Measurements from ENCODE around the gene FAM149B1. TPM values are rescaled to one million over a fixed set of nuclear protein-coding genes. Genes with fewer than 3 reads are reported as not detected.

The FAM149B1 gene
- total and polyA plus RNA-seq, 2 of the 13 experiments (the other 11 are each of a cell fraction or from before 2014, with no cell fraction given) = 9.3 to 16.8 TPM

DNA sequence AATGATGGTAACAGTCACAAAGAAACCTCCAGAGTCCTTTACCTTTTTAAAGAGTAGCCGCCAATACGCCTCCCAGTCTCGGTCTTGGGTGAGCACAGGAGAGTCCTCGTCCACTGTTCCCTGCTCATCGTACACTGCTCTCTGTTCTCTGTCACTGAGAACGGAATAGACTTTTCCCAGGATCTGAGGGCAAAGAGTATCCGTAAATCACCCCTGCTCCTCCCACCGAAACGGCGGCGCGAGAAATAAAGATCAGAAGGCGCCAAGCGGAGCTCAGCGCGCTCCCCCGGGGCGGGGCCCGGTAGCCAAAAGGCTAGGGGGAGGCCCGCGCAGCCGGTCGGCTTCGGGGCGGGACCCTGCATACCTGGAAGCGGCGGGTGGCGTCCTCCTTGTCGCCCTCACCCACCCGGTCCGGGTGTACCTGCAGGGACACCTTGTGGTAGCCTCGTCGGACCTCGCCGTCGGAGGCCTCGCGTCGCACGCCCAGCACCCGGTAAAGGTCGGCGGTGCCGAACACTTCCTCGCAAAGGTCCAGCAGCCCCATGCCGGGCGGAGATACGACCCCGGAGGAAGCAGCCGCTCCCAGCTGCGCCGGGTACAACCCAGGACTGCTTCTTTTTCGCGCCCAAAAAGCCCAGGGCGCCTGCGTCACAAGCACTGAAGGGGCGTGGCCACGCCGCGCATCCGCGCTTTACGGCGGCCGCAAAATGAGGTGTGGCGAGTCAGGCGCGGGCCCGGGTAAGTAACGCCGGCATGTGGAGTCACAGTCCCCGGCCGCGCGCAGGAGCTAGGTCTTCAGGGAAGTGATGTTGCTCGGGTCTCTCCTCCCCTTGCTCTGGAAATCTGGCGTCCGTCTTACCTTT lies 79.0 kb downstream of the FAM149B1 start, which contains the start of gene DNAJC9 (continued):
- TF ChIP-seq, protein P1, sequence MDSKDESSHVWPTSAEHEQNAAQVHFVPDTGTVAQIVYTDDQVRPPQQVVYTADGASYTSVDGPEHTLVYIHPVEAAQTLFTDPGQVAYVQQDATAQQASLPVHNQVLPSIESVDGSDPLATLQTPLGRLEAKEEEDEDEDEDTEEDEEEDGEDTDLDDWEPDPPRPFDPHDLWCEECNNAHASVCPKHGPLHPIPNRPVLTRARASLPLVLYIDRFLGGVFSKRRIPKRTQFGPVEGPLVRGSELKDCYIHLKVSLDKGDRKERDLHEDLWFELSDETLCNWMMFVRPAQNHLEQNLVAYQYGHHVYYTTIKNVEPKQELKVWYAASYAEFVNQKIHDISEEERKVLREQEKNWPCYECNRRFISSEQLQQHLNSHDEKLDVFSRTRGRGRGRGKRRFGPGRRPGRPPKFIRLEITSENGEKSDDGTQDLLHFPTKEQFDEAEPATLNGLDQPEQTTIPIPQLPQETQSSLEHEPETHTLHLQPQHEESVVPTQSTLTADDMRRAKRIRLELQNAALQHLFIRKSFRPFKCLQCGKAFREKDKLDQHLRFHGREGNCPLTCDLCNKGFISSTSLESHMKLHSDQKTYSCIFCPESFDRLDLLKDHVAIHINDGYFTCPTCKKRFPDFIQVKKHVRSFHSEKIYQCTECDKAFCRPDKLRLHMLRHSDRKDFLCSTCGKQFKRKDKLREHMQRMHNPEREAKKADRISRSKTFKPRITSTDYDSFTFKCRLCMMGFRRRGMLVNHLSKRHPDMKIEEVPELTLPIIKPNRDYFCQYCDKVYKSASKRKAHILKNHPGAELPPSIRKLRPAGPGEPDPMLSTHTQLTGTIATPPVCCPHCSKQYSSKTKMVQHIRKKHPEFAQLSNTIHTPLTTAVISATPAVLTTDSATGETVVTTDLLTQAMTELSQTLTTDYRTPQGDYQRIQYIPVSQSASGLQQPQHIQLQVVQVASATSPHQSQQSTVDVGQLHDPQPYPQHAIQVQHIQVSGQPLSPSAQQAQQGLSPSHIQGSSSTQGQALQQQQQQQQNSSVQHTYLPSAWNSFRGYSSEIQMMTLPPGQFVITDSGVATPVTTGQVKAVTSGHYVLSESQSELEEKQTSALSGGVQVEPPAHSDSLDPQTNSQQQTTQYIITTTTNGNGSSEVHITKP (CRISPR knock-in tag; IDR thresholded peaks at IDR 0.05; ENCODE audit: low read depth) = no peak
- TF ChIP-seq PAWR (CRISPR knock-in tag; IDR thresholded peaks at IDR 0.05; ENCODE audit: borderline replicate concordance) (no peak), TAF1 (CRISPR knock-in tag; IDR thresholded peaks at IDR 0.05) (peak; percentile 92), HDAC2 (CRISPR knock-in tag; IDR thresholded peaks at IDR 0.05) (peak; percentile 64), YEATS2 (CRISPR knock-in tag; IDR thresholded peaks at IDR 0.05; ENCODE audit: borderline replicate concordance) (peak; percentile 94), SMAD9 (CRISPR knock-in tag; IDR thresholded peaks at IDR 0.05) (no peak), ZNF607 (CRISPR knock-in tag; IDR thresholded peaks at IDR 0.05; ENCODE audit: borderline replicate concordance) (peak; percentile 48; the same call in 1 of the 2 replicates), ZNF430 (CRISPR knock-in tag; IDR thresholded peaks at IDR 0.05) (peak; percentile 92), HNRNPUL1 (IDR thresholded peaks at IDR 0.05; ENCODE audit: low read depth, low read length) (peak; percentile 84), SMARCE1 (IDR thresholded peaks at IDR 0.05; ENCODE audit: borderline replicate concordance) (no peak), ZFP36L1 (CRISPR knock-in tag; IDR thresholded peaks at IDR 0.05) (peak; percentile 95), PHB2 (IDR thresholded peaks at IDR 0.05; ENCODE audit: partially characterized antibody) (no peak)
- TF ChIP-seq, protein P2, sequence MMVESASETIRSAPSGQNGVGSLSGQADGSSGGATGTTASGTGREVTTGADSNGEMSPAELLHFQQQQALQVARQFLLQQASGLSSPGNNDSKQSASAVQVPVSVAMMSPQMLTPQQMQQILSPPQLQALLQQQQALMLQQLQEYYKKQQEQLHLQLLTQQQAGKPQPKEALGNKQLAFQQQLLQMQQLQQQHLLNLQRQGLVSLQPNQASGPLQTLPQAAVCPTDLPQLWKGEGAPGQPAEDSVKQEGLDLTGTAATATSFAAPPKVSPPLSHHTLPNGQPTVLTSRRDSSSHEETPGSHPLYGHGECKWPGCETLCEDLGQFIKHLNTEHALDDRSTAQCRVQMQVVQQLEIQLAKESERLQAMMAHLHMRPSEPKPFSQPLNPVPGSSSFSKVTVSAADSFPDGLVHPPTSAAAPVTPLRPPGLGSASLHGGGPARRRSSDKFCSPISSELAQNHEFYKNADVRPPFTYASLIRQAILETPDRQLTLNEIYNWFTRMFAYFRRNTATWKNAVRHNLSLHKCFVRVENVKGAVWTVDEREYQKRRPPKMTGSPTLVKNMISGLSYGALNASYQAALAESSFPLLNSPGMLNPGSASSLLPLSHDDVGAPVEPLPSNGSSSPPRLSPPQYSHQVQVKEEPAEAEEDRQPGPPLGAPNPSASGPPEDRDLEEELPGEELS (CRISPR knock-in tag; IDR thresholded peaks at IDR 0.05) = peak; percentile 26; the same call in 1 of the 2 replicates
- TF ChIP-seq, protein P3, sequence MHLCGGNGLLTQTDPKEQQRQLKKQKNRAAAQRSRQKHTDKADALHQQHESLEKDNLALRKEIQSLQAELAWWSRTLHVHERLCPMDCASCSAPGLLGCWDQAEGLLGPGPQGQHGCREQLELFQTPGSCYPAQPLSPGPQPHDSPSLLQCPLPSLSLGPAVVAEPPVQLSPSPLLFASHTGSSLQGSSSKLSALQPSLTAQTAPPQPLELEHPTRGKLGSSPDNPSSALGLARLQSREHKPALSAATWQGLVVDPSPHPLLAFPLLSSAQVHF (CRISPR knock-in tag; IDR thresholded peaks at IDR 0.05) = peak; percentile 67; the same call in 1 of the 2 replicates
- TF ChIP-seq, protein P4, sequence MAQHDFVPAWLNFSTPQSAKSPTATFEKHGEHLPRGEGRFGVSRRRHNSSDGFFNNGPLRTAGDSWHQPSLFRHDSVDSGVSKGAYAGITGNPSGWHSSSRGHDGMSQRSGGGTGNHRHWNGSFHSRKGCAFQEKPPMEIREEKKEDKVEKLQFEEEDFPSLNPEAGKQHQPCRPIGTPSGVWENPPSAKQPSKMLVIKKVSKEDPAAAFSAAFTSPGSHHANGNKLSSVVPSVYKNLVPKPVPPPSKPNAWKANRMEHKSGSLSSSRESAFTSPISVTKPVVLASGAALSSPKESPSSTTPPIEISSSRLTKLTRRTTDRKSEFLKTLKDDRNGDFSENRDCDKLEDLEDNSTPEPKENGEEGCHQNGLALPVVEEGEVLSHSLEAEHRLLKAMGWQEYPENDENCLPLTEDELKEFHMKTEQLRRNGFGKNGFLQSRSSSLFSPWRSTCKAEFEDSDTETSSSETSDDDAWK (CRISPR knock-in tag; IDR thresholded peaks at IDR 0.05) = no peak
- TF ChIP-seq, protein P5, sequence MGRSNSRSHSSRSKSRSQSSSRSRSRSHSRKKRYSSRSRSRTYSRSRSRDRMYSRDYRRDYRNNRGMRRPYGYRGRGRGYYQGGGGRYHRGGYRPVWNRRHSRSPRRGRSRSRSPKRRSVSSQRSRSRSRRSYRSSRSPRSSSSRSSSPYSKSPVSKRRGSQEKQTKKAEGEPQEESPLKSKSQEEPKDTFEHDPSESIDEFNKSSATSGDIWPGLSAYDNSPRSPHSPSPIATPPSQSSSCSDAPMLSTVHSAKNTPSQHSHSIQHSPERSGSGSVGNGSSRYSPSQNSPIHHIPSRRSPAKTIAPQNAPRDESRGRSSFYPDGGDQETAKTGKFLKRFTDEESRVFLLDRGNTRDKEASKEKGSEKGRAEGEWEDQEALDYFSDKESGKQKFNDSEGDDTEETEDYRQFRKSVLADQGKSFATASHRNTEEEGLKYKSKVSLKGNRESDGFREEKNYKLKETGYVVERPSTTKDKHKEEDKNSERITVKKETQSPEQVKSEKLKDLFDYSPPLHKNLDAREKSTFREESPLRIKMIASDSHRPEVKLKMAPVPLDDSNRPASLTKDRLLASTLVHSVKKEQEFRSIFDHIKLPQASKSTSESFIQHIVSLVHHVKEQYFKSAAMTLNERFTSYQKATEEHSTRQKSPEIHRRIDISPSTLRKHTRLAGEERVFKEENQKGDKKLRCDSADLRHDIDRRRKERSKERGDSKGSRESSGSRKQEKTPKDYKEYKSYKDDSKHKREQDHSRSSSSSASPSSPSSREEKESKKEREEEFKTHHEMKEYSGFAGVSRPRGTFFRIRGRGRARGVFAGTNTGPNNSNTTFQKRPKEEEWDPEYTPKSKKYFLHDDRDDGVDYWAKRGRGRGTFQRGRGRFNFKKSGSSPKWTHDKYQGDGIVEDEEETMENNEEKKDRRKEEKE (IDR thresholded peaks at IDR 0.05) = no peak
- TF ChIP-seq, protein P6, sequence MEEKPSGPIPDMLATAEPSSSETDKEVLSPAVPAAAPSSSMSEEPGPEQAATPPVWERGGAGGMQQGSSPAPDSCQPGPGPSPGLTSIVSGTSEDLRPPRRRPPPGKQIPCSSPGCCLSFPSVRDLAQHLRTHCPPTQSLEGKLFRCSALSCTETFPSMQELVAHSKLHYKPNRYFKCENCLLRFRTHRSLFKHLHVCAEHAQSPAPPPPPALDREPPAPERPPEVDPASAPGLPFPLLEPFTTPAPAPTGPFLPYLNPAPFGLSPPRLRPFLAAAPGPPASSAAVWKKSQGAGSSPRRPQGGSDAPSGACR (CRISPR knock-in tag; IDR thresholded peaks at IDR 0.05) = peak; percentile 85; the same call in 1 of the 2 replicates

All from HepG2 (cell line).